Right lobe of liver (tissue), 6 donors: Measurements from ENCODE around the gene ANKRD13A. TPM values are rescaled to one million over a fixed set of nuclear protein-coding genes. Genes with fewer than 3 reads are reported as not detected.

Experiments
- ATAC-seq, 4 donors: fragments of 200-7000 bp; cut with Tn5 transposase; one replicate each; pipeline ENCODE4 v1.9.1; 2020; ENCODE audit warnings: mild to moderate bottlenecking in 4 of 4, moderate library complexity in 4 of 4
- DNase-seq, 3 donors: peaks; one replicate each; pipeline ENCODE4 v3.0.0-alpha.2; 2020
- H3K27ac ChIP-seq, 3 donors: fragments of 200-600 bp; one replicate each; pipeline ENCODE4 v1.8.0; 2022
- H3K27me3 ChIP-seq, 2 donors: fragments of 200-600 bp; one replicate each; pipeline ENCODE4 v1.8.0; 2022
- H3K36me3 ChIP-seq, 4 donors: fragments of 200-600 bp; sonication (generic) in 1 of 4; one replicate each; pipeline versions ENCODE4 v1.5.1 to v1.8.0; 2017 to 2022; ENCODE audit warnings: control low read depth in 1 of 4
- H3K4me1 ChIP-seq, 4 donors: fragments of 200-600 bp; sonication (generic) in 1 of 4; one replicate each; pipeline versions ENCODE4 v1.5.1 to v1.8.0; 2017 to 2022; ENCODE audit warnings: control low read depth in 1 of 4
- H3K4me3 ChIP-seq, 3 donors: fragments of 200-600 bp; one replicate each; pipeline ENCODE4 v1.8.0; 2022
- H3K9me3 ChIP-seq, 4 donors: fragments of 200-600 bp; sonication (generic) in 1 of 4; one replicate each; pipeline versions ENCODE4 v1.5.1 to v1.8.0; 2017 to 2022; ENCODE audit warnings: control low read depth in 1 of 4
- CTCF ChIP-seq, 4 donors: fragments of 200-600 bp in 3 of 4; fragments of 450-650 bp in 1 of 4; IDR thresholded peaks; one replicate each; pipeline versions ENCODE4 v1.5.1 to v1.8.0; 2016 to 2022; ENCODE audit warnings: antibody characterized with exemption in 4 of 4, mild to moderate bottlenecking in 2 of 4
- POLR2A ChIP-seq: fragments of 450-650 bp; IDR thresholded peaks from one replicate; pipeline ENCODE4 v1.6.1; 2017; ENCODE audit warnings: antibody characterized with exemption, mild to moderate bottlenecking
- WGBS: methylation state at CpG from one replicate; pipeline ENCODE4 v1.1.6; 2018; ENCODE audit warnings: low coverage, low lambda C conversion rate; ENCODE audit not compliant: insufficient coverage; ENCODE audit errors: missing lambda C conversion rate; 5-methylcytosine and 5-hydroxymethylcytosine counted together
- intact Hi-C, 2 donors: fragments of 100-400 bp; cut with DNase I; formaldehyde crosslinking; loops; one replicate each; pipeline versions ENCODE4 v1.11.2 to v1.14.1; 2022
- total RNA-seq, 6 experiments: library from RNA; depleted of rRNA in 2 of 6; stranded (reverse); fragments of >200 nt in 2 of 6; fragmentation: NEBNext Ultra II Directional in 3 of 6; extraction: Animal tissue kit (Norgen Biotek cat#: 25700) in 3 of 6; gene quantifications; one replicate each; pipeline versions ENCODE4 v1.1.0 to v1.2.4, GENCODE V29; 2016 to 2023
- donor health status: DM: no; HTN: yes; CAD: no.
- donor health status: DM: no; HTN: no; CAD: no.
- donor health status: DM: no; HTN: no; CAD: no.
- donor health status: DM: no; HTN: yes; CAD: no.
- donor health status: DM: no; HTN: yes; CAD: no.

The ANKRD13A gene
- total RNA-seq, 6 experiments from 2014 or later: 14.4 to 33.7 (median 24.6) TPM

- intact Hi-C loops: no loop called here
- H3K4me1 ChIP-seq: peaks cover 0 to 13% (median 3%) of the 10 kb centered on the region in 4 donors
- H3K9me3 ChIP-seq: no peaks in the 10 kb centered on the region
- 0% methylated on average over 4 of the region's 6 CpGs for WGBS
- ATAC-seq (peak in 2 of 4 donors; percentile 2 to 13), DNase-seq (no peak)
- H3K36me3 ChIP-seq: peaks cover 0 to 11% (median 3%) of the 10 kb centered on the region in 4 donors
- TF ChIP-seq CTCF (IDR thresholded peaks at IDR 0.05) (no peak), POLR2A (no peak)
- no peaks in the 10 kb centered on the region for H3K27me3 ChIP-seq
- H3K27ac ChIP-seq: peak overlapping the region; percentile 85 to 97 (median 90)
- peak overlapping the region; percentile 95 to 99 (median 98) for H3K4me3 ChIP-seq
Measured at GRCh38 chr12:109995361-109995685, 3.9 kb upstream of the ANKRD13A start.

GRCh38 chr12:109995686-109996482 lies 3.3 kb upstream of the ANKRD13A start, which contains the start of gene GIT2:
GIT2 (minus strand) TSS chr12:109996368; CDS start chr12:109996224, 144 bp downstream.
- Histone ChIP-seq H3K4me1 (peaks cover 0 to 13% (median 3%) of the 10 kb centered on the region in 4 donors), H3K36me3 (peaks cover 0 to 5% (median under 1%) of the 10 kb centered on the region in 4 donors), H3K4me3 (peak within 1 kb of the TSS; percentile 95 to 99 (median 98)), H3K27ac (peak within 1 kb of the TSS; percentile 85 to 97 (median 90)), H3K9me3 (no peaks in the 10 kb centered on the region), H3K27me3 (no peaks in the 10 kb centered on the region)
- DNase-seq (peak; percentile 94 to 96 (median 95)), ATAC-seq (peak; percentile 79 to 87 (median 84))
- TF ChIP-seq POLR2A: peak; percentile 88
- TF ChIP-seq CTCF (IDR thresholded peaks at IDR 0.05): no peak
- intact Hi-C loops: no loop called here
- 0% methylated on average over 8 of the region's 65 CpGs for WGBS

- Histone ChIP-seq H3K4me1 (peaks cover 0 to 13% (median 3%) of the 10 kb centered on the region in 4 donors), H3K27me3 (no peaks in the 10 kb centered on the region), H3K9me3 (no peaks in the 10 kb centered on the region), H3K36me3 (peaks cover 0 to 2% (median 0%) of the 10 kb centered on the region in 4 donors), H3K4me3 (peak overlapping the region; percentile 95 to 99 (median 98)), H3K27ac (peak overlapping the region in 2 of 3 donors; percentile 90 to 97)
- ATAC-seq (no peak), DNase-seq (no peak)
- no peak for TF ChIP-seq POLR2A
- TF ChIP-seq CTCF (IDR thresholded peaks at IDR 0.05): no peak
- intact Hi-C loops: no loop called here
- WGBS: 50% methylated on average over 2 of the region's 2 CpGs
Measured at GRCh38 chr12:109996483-109996853, 2.8 kb upstream of the ANKRD13A start.

- Histone ChIP-seq H3K27ac (no peak overlapping the region), H3K27me3 (no peaks in the 10 kb centered on the region), H3K36me3 (no peaks in the 10 kb centered on the region), H3K4me3 (no peak overlapping the region), H3K4me1 (peaks cover 0 to 13% (median 3%) of the 10 kb centered on the region in 4 donors), H3K9me3 (no peaks in the 10 kb centered on the region)
- intact Hi-C loops: no loop called here
- TF ChIP-seq CTCF (IDR thresholded peaks at IDR 0.05) (no peak), POLR2A (no peak)
- no peak for DNase-seq
- 80% methylated on average over 4 of the region's 4 CpGs for WGBS
- no peak for ATAC-seq
Measured at GRCh38 chr12:109997393-109997792, 1.8 kb upstream of the ANKRD13A start.
